ENCODE results near the gene PRR7.
A peak's percentile ranks its signal among the peaks of the same experiment; 100 is the strongest.

PRR7 gene

GRCh38 chr5:177425196-177425800 is 21.3 kb upstream of the PRR7 start:
- DNase-seq, result no peak

GRCh38 chr5:177425801-177426565 is 20.6 kb upstream of the PRR7 start:
- DNase-seq, result peak; percentile 100

GRCh38 chr5:177426566-177427210 is 19.9 kb upstream of the PRR7 start, which contains the start of gene GRK6:
Gene GRK6 (plus strand): TSS chr5:177426676. CDS start chr5:177426846, 170 bp downstream.
- no peak for DNase-seq

- DNase-seq, result no peak
These were observed 19.3 kb upstream of the PRR7 start for GRCh38 chr5:177427211-177427822.

- DNase-seq, result no peak
These were observed 18.6 kb upstream of the PRR7 start for GRCh38 chr5:177427919-177428573.

- DNase-seq, result no peak
These were observed 17.9 kb upstream of the PRR7 start for GRCh38 chr5:177428574-177429217.

GRCh38 chr5:177429248-177430040 is 17.2 kb upstream of the PRR7 start:
- no peak for DNase-seq

GRCh38 chr5:177430140-177430951 is 16.3 kb upstream of the PRR7 start:
- DNase-seq, result no peak

- no peak for DNase-seq
These were observed 15.7 kb upstream of the PRR7 start for GRCh38 chr5:177430972-177431316.

- no peak for DNase-seq
These were observed 15.1 kb upstream of the PRR7 start for GRCh38 chr5:177431317-177432142.

GRCh38 chr5:177432143-177432838 is 14.3 kb upstream of the PRR7 start:
- no peak for DNase-seq

GRCh38 chr5:177432839-177433657 is 13.6 kb upstream of the PRR7 start:
- DNase-seq, result no peak

GRCh38 chr5:177433658-177434217 is 12.9 kb upstream of the PRR7 start:
- DNase-seq, result no peak

- DNase-seq, result no peak
These were observed 12.2 kb upstream of the PRR7 start for GRCh38 chr5:177434437-177434836.

- DNase-seq, result no peak
These were observed 11.5 kb upstream of the PRR7 start for GRCh38 chr5:177434942-177435738.

GRCh38 chr5:177435847-177436536 is 10.6 kb upstream of the PRR7 start:
- no peak for DNase-seq

- no peak for DNase-seq
These were observed 9.0 kb upstream of the PRR7 start for GRCh38 chr5:177437623-177438022.
